ENCODE data around the gene MACROH2A1.

MACROH2A1 gene

DNA sequence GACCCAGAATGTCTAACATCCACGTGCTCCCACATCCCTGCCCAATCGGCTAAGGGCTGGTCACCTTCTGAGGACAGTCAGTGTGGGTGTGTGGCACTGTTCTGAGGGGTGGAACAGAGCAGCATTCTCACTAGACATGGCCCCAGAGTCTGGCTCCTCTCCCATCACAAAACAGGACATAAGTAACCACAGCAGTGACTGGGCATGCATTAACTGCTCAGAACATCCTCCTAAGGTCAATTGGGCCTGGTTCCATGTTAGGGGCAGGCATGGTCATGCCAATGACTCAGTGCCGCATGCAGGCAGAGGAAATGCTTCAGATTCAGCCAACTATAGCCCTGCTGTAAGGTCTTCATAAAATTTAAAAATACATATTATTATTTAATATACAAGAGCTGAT, 12.9 kb downstream of the MACROH2A1 start:
- TF ChIP-seq EZH2phosphoT487 (conservative IDR thresholded peaks at IDR 0.05; ENCODE audit: low read length), result no peak
- Histone ChIP-seq H3K36me3 (ENCODE audit: low read length) (0 out of 2 replicates have a peak, but pooled peaks cover 21% of the 10 kb centered on the region), H3K9me3 (ENCODE audit: insufficient read depth, low read length) (no peaks in the 10 kb centered on the region), H3K9me2 (replicated peaks; ENCODE audit: insufficient read depth, low read length) (no peaks in the 10 kb centered on the region), H3K27ac (ENCODE audit: low read depth, low read length) (no peak overlapping the region), H3F3A (ENCODE audit: insufficient read depth) (no peaks in the 10 kb centered on the region), H4K20me1 (ENCODE audit: low read depth, low read length) (peaks cover 21% of the 10 kb centered on the region; the same call in 1 of the 2 replicates), H2AFZ (ENCODE audit: low read depth, low read length, severe bottlenecking) (no peak overlapping the region), H3K4me3 (ENCODE audit: insufficient read depth, low read length, poor library complexity, severe bottlenecking) (no peak overlapping the region), H3K9ac (ENCODE audit: low read length) (no peak overlapping the region), H3K79me2 (ENCODE audit: insufficient read depth, low read length) (peaks cover 90% of the 10 kb centered on the region), H3K27me3 (ENCODE audit: low read length) (no peaks in the 10 kb centered on the region), H3K4me2 (ENCODE audit: low read depth, low read length, poor library complexity, severe bottlenecking) (no peak overlapping the region)

DNA sequence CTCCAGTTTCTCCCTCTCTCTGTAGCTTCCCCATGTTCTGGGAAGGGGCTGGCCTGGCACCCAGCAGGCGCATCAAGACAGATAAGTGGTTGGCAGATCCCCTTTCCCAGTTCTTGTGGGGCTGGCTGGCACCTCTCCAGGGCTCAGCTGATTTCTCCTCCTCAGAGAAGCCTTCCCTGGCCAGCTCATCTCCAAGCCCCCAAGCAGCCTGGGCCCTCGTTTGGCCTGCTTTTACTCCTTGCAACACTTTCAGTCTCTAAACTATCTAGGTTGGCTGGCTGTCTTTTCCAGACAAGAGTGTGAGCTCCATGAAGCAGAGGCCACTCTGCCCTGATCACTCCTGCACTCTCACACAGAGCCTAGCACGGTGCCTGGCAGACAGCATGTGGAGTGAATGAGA, 13.5 kb downstream of the MACROH2A1 start:
- no peaks in the 10 kb centered on the region for H3K27me3 ChIP-seq (ENCODE audit: low read length)
- H3K4me3 ChIP-seq (ENCODE audit: insufficient read depth, low read length, poor library complexity, severe bottlenecking), result no peak overlapping the region
- H3K9me2 ChIP-seq (replicated peaks; ENCODE audit: insufficient read depth, low read length), result no peaks in the 10 kb centered on the region
- H3K9me3 ChIP-seq (ENCODE audit: insufficient read depth, low read length), result no peaks in the 10 kb centered on the region
- TF ChIP-seq, protein P1, sequence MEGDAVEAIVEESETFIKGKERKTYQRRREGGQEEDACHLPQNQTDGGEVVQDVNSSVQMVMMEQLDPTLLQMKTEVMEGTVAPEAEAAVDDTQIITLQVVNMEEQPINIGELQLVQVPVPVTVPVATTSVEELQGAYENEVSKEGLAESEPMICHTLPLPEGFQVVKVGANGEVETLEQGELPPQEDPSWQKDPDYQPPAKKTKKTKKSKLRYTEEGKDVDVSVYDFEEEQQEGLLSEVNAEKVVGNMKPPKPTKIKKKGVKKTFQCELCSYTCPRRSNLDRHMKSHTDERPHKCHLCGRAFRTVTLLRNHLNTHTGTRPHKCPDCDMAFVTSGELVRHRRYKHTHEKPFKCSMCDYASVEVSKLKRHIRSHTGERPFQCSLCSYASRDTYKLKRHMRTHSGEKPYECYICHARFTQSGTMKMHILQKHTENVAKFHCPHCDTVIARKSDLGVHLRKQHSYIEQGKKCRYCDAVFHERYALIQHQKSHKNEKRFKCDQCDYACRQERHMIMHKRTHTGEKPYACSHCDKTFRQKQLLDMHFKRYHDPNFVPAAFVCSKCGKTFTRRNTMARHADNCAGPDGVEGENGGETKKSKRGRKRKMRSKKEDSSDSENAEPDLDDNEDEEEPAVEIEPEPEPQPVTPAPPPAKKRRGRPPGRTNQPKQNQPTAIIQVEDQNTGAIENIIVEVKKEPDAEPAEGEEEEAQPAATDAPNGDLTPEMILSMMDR (IDR thresholded peaks at IDR 0.05; ENCODE audit: insufficient read depth, low read length, poor library complexity, severe bottlenecking), result no peak
- no peak for TF ChIP-seq EZH2phosphoT487 (conservative IDR thresholded peaks at IDR 0.05; ENCODE audit: low read length)
- H3K4me2 ChIP-seq (ENCODE audit: low read depth, low read length, poor library complexity, severe bottlenecking), result no peak overlapping the region
- H3K36me3 ChIP-seq (ENCODE audit: low read length), result peaks cover 23% of the 10 kb centered on the region; the same call in 1 of the 2 replicates
- H3K9ac ChIP-seq (ENCODE audit: low read length), result no peak overlapping the region
- no peak overlapping the region for H3K27ac ChIP-seq (ENCODE audit: low read depth, low read length)
- H3F3A ChIP-seq (ENCODE audit: insufficient read depth), result no peaks in the 10 kb centered on the region
- peaks cover 89% of the 10 kb centered on the region for H3K79me2 ChIP-seq (ENCODE audit: insufficient read depth, low read length)
- H4K20me1 ChIP-seq (ENCODE audit: low read depth, low read length), result peaks cover 18% of the 10 kb centered on the region; the same call in 1 of the 2 replicates
- no peak overlapping the region for H2AFZ ChIP-seq (ENCODE audit: low read depth, low read length, severe bottlenecking)

DNA sequence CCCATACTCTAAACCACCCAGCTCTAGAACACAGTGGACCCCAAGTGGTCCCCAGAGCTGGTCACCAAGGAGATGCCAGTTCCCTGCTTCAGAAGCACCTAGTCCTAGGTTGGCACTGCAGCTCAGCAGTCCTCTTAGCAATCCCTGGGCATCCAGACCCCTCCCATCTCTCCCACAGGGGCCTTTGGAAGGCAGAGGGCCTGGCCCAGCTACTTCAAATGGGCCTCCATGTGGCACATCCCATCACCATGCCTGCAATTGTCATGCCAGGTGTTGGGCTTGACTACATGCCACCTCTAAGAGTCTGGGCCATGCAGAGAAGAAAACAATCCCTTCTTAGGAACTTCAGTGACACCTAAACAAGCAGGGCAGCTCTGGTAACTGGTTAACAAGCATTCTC, 14.1 kb downstream of the MACROH2A1 start:
- Histone ChIP-seq H3K36me3 (ENCODE audit: low read length) (peaks cover 28% of the 10 kb centered on the region; the same call in 1 of the 2 replicates), H4K20me1 (ENCODE audit: low read depth, low read length) (peaks cover 13% of the 10 kb centered on the region; the same call in 1 of the 2 replicates), H3K4me2 (ENCODE audit: low read depth, low read length, poor library complexity, severe bottlenecking) (no peak overlapping the region), H3K9me2 (replicated peaks; ENCODE audit: insufficient read depth, low read length) (no peaks in the 10 kb centered on the region), H3F3A (ENCODE audit: insufficient read depth) (no peaks in the 10 kb centered on the region), H2AFZ (ENCODE audit: low read depth, low read length, severe bottlenecking) (no peak overlapping the region), H3K27ac (ENCODE audit: low read depth, low read length) (no peak overlapping the region), H3K9ac (ENCODE audit: low read length) (no peak overlapping the region), H3K9me3 (ENCODE audit: insufficient read depth, low read length) (no peaks in the 10 kb centered on the region), H3K4me3 (ENCODE audit: insufficient read depth, low read length, poor library complexity, severe bottlenecking) (no peak overlapping the region), H3K27me3 (ENCODE audit: low read length) (no peaks in the 10 kb centered on the region), H3K79me2 (ENCODE audit: insufficient read depth, low read length) (peaks cover 86% of the 10 kb centered on the region)
- TF ChIP-seq, protein P1 (IDR thresholded peaks at IDR 0.05; ENCODE audit: insufficient read depth, low read length, poor library complexity, severe bottlenecking), result no peak
- TF ChIP-seq EZH2phosphoT487 (conservative IDR thresholded peaks at IDR 0.05; ENCODE audit: low read length), result no peak

DNA sequence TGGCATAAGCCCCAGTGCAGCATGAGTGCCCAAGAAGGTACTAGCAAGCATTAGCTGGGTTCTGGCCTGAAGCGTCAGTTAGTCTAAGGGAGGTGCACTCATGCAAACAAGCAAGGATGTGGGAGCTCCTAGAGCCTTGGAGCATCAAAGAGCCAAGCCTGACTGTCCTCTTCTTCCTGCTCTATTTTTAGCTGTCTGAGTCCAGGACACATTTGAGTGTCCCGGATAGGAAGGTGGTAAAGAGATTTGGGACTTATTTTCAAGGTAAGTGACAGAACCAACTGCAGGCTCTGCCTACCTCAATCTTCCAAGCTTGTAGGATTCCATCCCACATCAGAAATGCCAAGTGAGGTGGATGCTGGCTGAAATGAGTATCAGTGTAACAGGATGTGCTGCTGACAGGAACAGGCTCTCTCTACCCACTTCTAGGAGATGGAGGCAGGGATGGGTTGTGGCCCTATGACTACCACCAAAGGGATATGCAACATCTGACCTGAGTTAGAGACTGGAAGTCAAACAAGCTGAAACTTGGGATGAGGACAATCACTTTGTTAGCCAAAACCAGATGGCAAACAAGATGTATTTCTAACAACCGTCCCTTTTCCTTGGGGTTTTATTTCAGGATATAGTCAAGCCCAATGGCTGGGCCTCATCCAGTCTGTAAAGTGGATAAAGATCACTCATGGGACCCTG, 15.1 kb downstream of the MACROH2A1 start:
- TF ChIP-seq EZH2phosphoT487 (conservative IDR thresholded peaks at IDR 0.05; ENCODE audit: low read length), result no peak
- TF ChIP-seq, protein P1 (IDR thresholded peaks at IDR 0.05; ENCODE audit: insufficient read depth, low read length, poor library complexity, severe bottlenecking), result no peak
- Histone ChIP-seq H3K36me3 (ENCODE audit: low read length) (peaks cover 28% of the 10 kb centered on the region; the same call in 1 of the 2 replicates), H3K9ac (ENCODE audit: low read length) (no peak overlapping the region), H3F3A (ENCODE audit: insufficient read depth) (no peaks in the 10 kb centered on the region), H4K20me1 (ENCODE audit: low read depth, low read length) (peaks cover 11% of the 10 kb centered on the region; the same call in 1 of the 2 replicates), H3K9me3 (ENCODE audit: insufficient read depth, low read length) (no peaks in the 10 kb centered on the region), H3K27ac (ENCODE audit: low read depth, low read length) (no peak overlapping the region), H3K27me3 (ENCODE audit: low read length) (no peaks in the 10 kb centered on the region), H3K79me2 (ENCODE audit: insufficient read depth, low read length) (peaks cover 77% of the 10 kb centered on the region), H3K4me3 (ENCODE audit: insufficient read depth, low read length, poor library complexity, severe bottlenecking) (no peak overlapping the region), H3K9me2 (replicated peaks; ENCODE audit: insufficient read depth, low read length) (no peaks in the 10 kb centered on the region), H3K4me2 (ENCODE audit: low read depth, low read length, poor library complexity, severe bottlenecking) (no peak overlapping the region), H2AFZ (ENCODE audit: low read depth, low read length, severe bottlenecking) (no peak overlapping the region)
